GM12878 (cell line): ENCODE data around the gene DNAH11.

ENCODE experiments used
- CREB1 ChIP-seq: IDR thresholded peaks from 2 replicates; pipeline ENCODE4 v1.6.1; 2012; ENCODE audit warnings: low read depth, mild to moderate bottlenecking, inconsistent platforms
- E2F4 ChIP-seq: IDR thresholded peaks from 2 replicates; pipeline ENCODE4 v1.6.1; 2012; ENCODE audit warnings: low read depth, low read length, improper control_type of control experiment
- LARP7 ChIP-seq: fragments of 450-650 bp; IDR thresholded peaks from 2 replicates; pipeline ENCODE4 v1.6.1; 2017; ENCODE audit warnings: mild to moderate bottlenecking
- NFYA ChIP-seq: IDR thresholded peaks from 2 replicates; pipeline ENCODE4 v1.6.1; 2011; ENCODE audit warnings: low read depth, mild to moderate bottlenecking, low read length, improper control_type of control experiment, borderline replicate concordance
- POLR2A ChIP-seq: IDR thresholded peaks from 2 replicates; pipeline ENCODE4 v1.6.1; 2011; ENCODE audit warnings: low read depth, mild to moderate bottlenecking, low read length
- POLR2AphosphoS2 ChIP-seq: IDR thresholded peaks from 2 replicates; pipeline ENCODE4 v1.6.1; 2011; ENCODE audit warnings: low read depth, mild to moderate bottlenecking, low read length, improper control_type of control experiment, moderate library complexity
- POLR2AphosphoS5 ChIP-seq: IDR thresholded peaks from 2 replicates; pipeline ENCODE4 v1.6.1; 2011; ENCODE audit warnings: mild to moderate bottlenecking, low read length, inconsistent platforms
- SIN3A ChIP-seq: IDR thresholded peaks from 2 replicates; pipeline ENCODE4 v1.6.1; 2012; ENCODE audit warnings: low read depth, low read length, improper control_type of control experiment
- SIX5 ChIP-seq: IDR thresholded peaks from 2 replicates; pipeline ENCODE4 v1.6.1; 2011; ENCODE audit warnings: mild to moderate bottlenecking, low read depth, low read length, moderate library complexity; ENCODE audit not compliant: severe bottlenecking
- SMC3 ChIP-seq: IDR thresholded peaks from 2 replicates; pipeline ENCODE4 v1.6.1; 2011; ENCODE audit warnings: low read length, improper control_type of control experiment, borderline replicate concordance
- TF ChIP-seq, protein P1 (sequence below), 3 experiments: IDR thresholded peaks in 2 of 3; conservative IDR thresholded peaks in 1 of 3; 2 replicates each; pipeline ENCODE4 v1.5.1; 2011; ENCODE audit warnings: low read depth in 3 of 3, low read length in 3 of 3, mild to moderate bottlenecking in 3 of 3, control low read depth in 2 of 3, moderate library complexity in 2 of 3, inconsistent platforms in 1 of 3, mixed read lengths in 1 of 3; ENCODE audit not compliant: control insufficient read depth in 2 of 3, insufficient read depth in 1 of 3; ENCODE audit errors: extremely low read depth in 1 of 3

DNA sequence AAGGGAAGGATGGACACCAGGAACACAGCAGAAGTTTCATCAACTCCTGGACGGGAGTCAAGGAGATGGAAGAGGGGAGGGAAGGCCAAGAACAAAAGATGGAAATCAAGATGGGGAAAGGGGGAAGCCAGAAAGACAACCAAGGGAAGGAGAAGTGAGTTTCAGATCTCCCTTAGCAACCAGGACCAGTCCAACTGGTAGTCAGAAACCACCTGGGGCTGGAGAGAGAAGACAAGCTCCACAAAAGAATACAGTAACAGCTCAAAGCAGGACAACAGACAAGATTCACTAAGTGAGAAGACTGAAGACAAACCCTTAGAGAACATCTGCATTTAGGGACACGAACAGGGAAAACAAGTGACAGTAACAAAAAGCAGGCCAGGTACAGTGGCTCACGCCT is 372.3 kb downstream of the DNAH11 start:
- TF ChIP-seq LARP7 (no peak), SIN3A (no peak), NFYA (no peak), SIX5 (no peak), E2F4 (no peak), POLR2AphosphoS5 (no peak), SMC3 (no peak), POLR2AphosphoS2 (no peak), CREB1 (no peak), POLR2A (no peak)
- TF ChIP-seq, protein P1, sequence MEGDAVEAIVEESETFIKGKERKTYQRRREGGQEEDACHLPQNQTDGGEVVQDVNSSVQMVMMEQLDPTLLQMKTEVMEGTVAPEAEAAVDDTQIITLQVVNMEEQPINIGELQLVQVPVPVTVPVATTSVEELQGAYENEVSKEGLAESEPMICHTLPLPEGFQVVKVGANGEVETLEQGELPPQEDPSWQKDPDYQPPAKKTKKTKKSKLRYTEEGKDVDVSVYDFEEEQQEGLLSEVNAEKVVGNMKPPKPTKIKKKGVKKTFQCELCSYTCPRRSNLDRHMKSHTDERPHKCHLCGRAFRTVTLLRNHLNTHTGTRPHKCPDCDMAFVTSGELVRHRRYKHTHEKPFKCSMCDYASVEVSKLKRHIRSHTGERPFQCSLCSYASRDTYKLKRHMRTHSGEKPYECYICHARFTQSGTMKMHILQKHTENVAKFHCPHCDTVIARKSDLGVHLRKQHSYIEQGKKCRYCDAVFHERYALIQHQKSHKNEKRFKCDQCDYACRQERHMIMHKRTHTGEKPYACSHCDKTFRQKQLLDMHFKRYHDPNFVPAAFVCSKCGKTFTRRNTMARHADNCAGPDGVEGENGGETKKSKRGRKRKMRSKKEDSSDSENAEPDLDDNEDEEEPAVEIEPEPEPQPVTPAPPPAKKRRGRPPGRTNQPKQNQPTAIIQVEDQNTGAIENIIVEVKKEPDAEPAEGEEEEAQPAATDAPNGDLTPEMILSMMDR (IDR thresholded peaks at IDR 0.05 in 2 of 3, conservative IDR thresholded peaks at IDR 0.05 in 1 of 3; ENCODE audit: control insufficient read depth in 2 of 3, extremely low read depth in 1 of 3, insufficient read depth in 1 of 3, low read depth in 3 of 3, low read length in 3 of 3), result no peak
